Muscle of leg (tissue), 11 donors: ENCODE data around the gene RAB17. TPM values are rescaled to one million over a fixed set of nuclear protein-coding genes. Genes with fewer than 3 reads are reported as not detected.

Experiments
- DNase-seq: peaks from one replicate; pipeline ENCODE4 v3.0.0; 2013
- H3K27ac ChIP-seq: one replicate; pipeline ENCODE4 v1.5.1; 2013; ENCODE audit warnings: mild to moderate bottlenecking, low read length, control low read depth
- H3K27me3 ChIP-seq: one replicate; pipeline ENCODE4 v1.6.1; 2013; ENCODE audit warnings: low read length; ENCODE audit not compliant: control insufficient read depth, insufficient read depth
- H3K36me3 ChIP-seq: one replicate; pipeline ENCODE4 v1.6.1; 2013; ENCODE audit warnings: low read length; ENCODE audit not compliant: control insufficient read depth, insufficient read depth
- H3K4me1 ChIP-seq: one replicate; pipeline ENCODE4 v1.6.1; 2013; ENCODE audit warnings: low read length; ENCODE audit not compliant: control insufficient read depth, insufficient read depth
- H3K4me3 ChIP-seq: one replicate; pipeline ENCODE4 v1.5.1; 2013; ENCODE audit warnings: low read length, control low read depth
- H3K9me3 ChIP-seq: replicated peaks from 2 replicates; pipeline ENCODE4 v1.6.1; 2013; ENCODE audit warnings: low read depth, low read length; ENCODE audit not compliant: control insufficient read depth
- WGBS: methylation state at CpG from one replicate; pipeline ENCODE4 v1.1.5; 2013; ENCODE audit warnings: missing lambda C conversion rate; ENCODE audit not compliant: insufficient coverage; 5-methylcytosine and 5-hydroxymethylcytosine counted together
- polyA plus RNA-seq, 8 donors: library from polyadenylated mRNA; unstranded; fragments of 120-200 nt; gene quantifications; one replicate each; pipeline versions ENCODE4 v1.2.1 to v1.2.3, GENCODE V29; 2013; ENCODE audit warnings: inconsistent platforms in 1 of 8, low replicate concordance in 1 of 8; ENCODE audit not compliant: insufficient read length in 8 of 8, insufficient read depth in 1 of 8
- total RNA-seq: library from RNA; stranded (reverse); fragments of 120-200 nt; gene quantifications from one replicate; pipeline ENCODE4 v1.2.4, GENCODE V29; 2013

The RAB17 gene
- total and polyA plus RNA-seq, 9 donors = 0.89 to 9.4 (median 1.2) TPM

GRCh38 chr2:237624565-237624964 lies 34.0 kb upstream of the RAB17 start:
- Histone ChIP-seq H3K9me3 (no peaks in the 10 kb centered on the region), H3K4me3 (no peak overlapping the region), H3K27ac (peak overlapping the region; percentile 85), H3K36me3 (peaks cover 6% of the 10 kb centered on the region), H3K27me3 (peaks cover 2% of the 10 kb centered on the region), H3K4me1 (peaks cover 63% of the 10 kb centered on the region)
- no peak for DNase-seq
- WGBS = no CpG with 5 or more reads among the region's 6 CpGs

- DNase-seq = no peak
- 59% methylated on average over 10 of the region's 13 CpGs for WGBS
- H3K27me3 ChIP-seq = peaks cover 2% of the 10 kb centered on the region
- H3K9me3 ChIP-seq = no peaks in the 10 kb centered on the region
- peaks cover 2% of the 10 kb centered on the region for H3K36me3 ChIP-seq
- H3K4me1 ChIP-seq = peaks cover 60% of the 10 kb centered on the region
- no peak overlapping the region for H3K4me3 ChIP-seq
- peak overlapping the region; percentile 85 for H3K27ac ChIP-seq
Observed at GRCh38 chr2:237623428-237624403, 33.2 kb upstream of the RAB17 start.

GRCh38 chr2:237618449-237618848 lies 27.9 kb upstream of the RAB17 start:
- no peak overlapping the region for H3K4me3 ChIP-seq
- peak; percentile 91 for DNase-seq
- H3K9me3 ChIP-seq = no peaks in the 10 kb centered on the region
- H3K27me3 ChIP-seq = no peaks in the 10 kb centered on the region
- peak overlapping the region; percentile 93 for H3K27ac ChIP-seq
- no CpG with 5 or more reads among the region's 2 CpGs for WGBS
- no peaks in the 10 kb centered on the region for H3K36me3 ChIP-seq
- H3K4me1 ChIP-seq = peaks cover 64% of the 10 kb centered on the region

DNA sequence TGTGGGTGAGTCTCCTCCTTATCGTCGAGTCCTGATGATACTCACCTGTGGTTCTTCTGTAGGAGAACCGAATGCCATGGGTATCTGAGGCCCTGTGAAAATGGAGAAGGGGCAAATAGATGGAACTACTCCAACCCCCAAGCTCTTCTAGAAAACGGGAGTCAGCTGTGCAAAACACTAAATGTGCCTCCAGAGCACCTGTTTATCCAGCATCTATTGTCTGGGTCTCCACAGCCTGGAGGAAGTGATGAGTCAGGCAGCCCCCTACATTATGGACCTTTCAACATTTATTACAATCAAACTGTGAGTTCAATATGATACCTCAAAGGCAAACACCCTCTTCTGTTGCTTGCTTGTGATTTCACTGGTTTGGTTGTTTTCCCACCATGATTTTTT lies 27.1 kb upstream of the RAB17 start:
- peak; percentile 58 for DNase-seq
- no peaks in the 10 kb centered on the region for H3K27me3 ChIP-seq
- H3K36me3 ChIP-seq = no peaks in the 10 kb centered on the region
- peak overlapping the region; percentile 93 for H3K27ac ChIP-seq
- no peak overlapping the region for H3K4me3 ChIP-seq
- WGBS = 0% methylated on average over 1 of the region's 4 CpGs
- H3K9me3 ChIP-seq = no peaks in the 10 kb centered on the region
- peaks cover 67% of the 10 kb centered on the region for H3K4me1 ChIP-seq

DNA sequence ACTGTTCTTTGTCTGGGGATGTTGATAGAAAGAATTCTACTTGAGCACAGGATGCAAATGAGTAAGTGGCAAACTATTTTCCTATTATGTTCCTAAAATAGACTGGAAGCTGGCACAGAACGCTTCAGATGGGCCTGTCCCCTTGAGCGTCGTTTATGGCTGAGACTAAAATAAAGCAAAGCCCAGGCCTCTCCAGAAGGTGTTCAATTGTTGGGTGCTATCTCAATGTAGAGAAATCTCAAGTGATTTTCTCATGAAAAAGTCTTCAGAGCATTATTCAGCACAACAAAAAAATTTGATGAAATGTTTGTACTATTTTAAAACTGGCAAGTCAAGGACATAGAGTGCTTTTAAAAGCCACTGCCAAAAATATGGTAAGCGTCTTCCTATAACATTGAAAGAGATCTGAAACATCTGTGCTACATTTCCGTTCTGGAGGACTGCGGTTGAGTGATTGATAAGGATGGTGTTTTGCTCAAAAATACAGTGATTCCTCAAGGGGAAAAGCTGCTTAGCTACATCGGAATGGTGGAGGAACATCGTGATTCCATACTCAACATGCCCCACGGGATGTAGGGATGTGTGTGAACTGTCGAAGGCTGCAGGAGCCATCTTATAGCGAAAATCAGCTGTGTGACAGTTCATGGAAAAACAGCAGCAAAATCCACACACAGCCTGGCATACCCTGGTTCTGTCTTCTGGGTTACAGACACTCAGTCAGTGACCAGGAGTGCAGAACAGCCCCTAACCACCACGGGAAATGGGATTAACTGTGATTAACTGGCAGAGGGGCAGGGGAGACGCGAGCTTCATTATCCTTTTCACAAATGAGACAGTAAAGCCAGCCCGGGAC lies 26.4 kb upstream of the RAB17 start:
- Histone ChIP-seq H3K9me3 (no peaks in the 10 kb centered on the region), H3K4me3 (no peak overlapping the region), H3K4me1 (peaks cover 63% of the 10 kb centered on the region), H3K27me3 (no peaks in the 10 kb centered on the region), H3K27ac (peak overlapping the region; percentile 93), H3K36me3 (no peaks in the 10 kb centered on the region)
- DNase-seq = peak; percentile 93
- WGBS = 0% methylated on average over 1 of the region's 15 CpGs

GRCh38 chr2:237616373-237616733 lies 25.8 kb upstream of the RAB17 start:
- 100% methylated on average over 1 of the region's 3 CpGs for WGBS
- peaks cover 60% of the 10 kb centered on the region for H3K4me1 ChIP-seq
- H3K36me3 ChIP-seq = no peaks in the 10 kb centered on the region
- H3K9me3 ChIP-seq = no peaks in the 10 kb centered on the region
- no peak overlapping the region for H3K4me3 ChIP-seq
- H3K27me3 ChIP-seq = no peaks in the 10 kb centered on the region
- H3K27ac ChIP-seq = peak overlapping the region; percentile 93
- DNase-seq = no peak

DNA sequence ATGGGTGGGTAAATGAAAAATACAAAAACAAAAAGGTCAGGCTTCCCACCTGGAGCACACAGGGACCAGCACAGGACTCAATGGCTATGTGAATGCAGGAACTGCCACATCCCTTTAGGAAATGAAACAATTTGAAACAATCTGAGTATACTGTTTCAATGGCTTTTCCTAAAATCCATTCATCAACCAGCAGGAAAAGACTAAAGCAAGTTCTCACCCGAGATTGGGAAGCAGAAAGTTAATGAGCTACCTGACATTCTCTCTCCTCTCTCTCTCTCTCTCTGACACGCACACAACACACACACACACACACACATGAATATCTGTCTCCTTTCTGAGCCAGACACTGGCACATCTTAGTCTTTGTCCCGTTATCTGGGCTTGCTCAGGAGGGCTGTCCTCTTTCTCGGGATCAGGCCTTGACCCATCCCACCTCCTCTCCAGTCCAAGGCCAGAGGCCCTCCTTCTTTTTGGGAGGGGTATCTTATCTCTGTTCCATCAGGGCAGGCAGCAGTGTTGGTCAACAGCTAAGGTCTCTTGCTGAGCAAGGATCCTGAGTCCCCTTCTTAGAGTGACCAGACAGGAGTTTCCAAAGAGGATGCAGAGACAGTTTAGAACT lies 25.2 kb upstream of the RAB17 start:
- Histone ChIP-seq H3K27me3 (no peaks in the 10 kb centered on the region), H3K4me1 (peaks cover 57% of the 10 kb centered on the region), H3K27ac (peak overlapping the region; percentile 93), H3K36me3 (no peaks in the 10 kb centered on the region), H3K4me3 (no peak overlapping the region), H3K9me3 (no peaks in the 10 kb centered on the region)
- 20% methylated on average over 1 of the region's 4 CpGs for WGBS
- no peak for DNase-seq

GRCh38 chr2:237614151-237614720 lies 23.7 kb upstream of the RAB17 start:
- WGBS = 75% methylated on average over 5 of the region's 9 CpGs
- H3K4me1 ChIP-seq = peaks cover 57% of the 10 kb centered on the region
- peak overlapping the region; percentile 2 for H3K27ac ChIP-seq
- no peaks in the 10 kb centered on the region for H3K36me3 ChIP-seq
- no peak for DNase-seq
- H3K27me3 ChIP-seq = no peaks in the 10 kb centered on the region
- no peaks in the 10 kb centered on the region for H3K9me3 ChIP-seq
- H3K4me3 ChIP-seq = no peak overlapping the region

- no peak for DNase-seq
- Histone ChIP-seq H3K4me1 (peaks cover 52% of the 10 kb centered on the region), H3K36me3 (no peaks in the 10 kb centered on the region), H3K27me3 (no peaks in the 10 kb centered on the region), H3K4me3 (no peak overlapping the region), H3K9me3 (no peaks in the 10 kb centered on the region), H3K27ac (no peak overlapping the region)
Observed at GRCh38 chr2:237613679-237614078, 23.1 kb upstream of the RAB17 start.
